CD4-positive, alpha-beta T cell treated with Interleukin-2 at 100 ng/mL for 4 hours (primary cell): ENCODE measurements around the gene CA12.

Experiments used
- DNase-seq: peaks from one replicate; pipeline ENCODE4 v3.0.0-alpha.2; 2020; ENCODE audit warnings: low spot score

CA12 gene

DNA sequence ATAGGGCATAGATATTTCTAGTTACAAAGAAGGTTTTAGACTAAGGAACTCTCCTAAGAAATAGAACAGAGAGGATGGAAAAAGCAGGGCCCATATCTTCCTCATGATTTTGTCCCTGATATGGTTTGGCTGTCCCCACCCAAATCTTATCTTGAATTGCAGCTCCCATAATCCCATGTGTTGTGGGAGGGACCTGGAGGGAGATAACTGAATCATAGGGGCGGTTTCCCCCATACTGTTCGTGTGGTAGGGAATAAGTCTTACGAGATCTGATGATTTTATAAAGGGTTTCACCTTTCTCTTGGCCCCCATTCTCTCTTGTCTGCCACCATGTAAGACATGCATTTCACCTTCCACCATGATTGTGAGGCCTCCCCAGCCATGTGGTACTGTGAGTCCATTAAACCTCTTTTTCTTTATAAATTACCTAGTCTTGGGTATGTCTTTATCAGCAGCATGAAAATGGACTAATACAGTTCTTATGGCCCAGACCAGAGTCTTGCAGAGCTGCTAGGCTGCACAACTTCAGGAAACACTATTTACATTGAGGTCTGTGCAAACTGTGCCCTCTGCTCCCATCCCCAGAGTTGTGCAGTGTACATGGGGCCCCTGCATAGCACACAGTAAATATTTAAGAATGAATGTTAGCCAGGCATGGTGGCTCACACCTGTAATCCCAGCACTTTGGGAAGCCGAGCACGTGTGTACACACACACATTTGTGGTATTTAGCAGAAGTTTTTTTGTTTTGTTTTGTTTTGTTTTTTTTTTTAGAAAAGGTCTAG is 20.3 kb upstream of the CA12 start:
- DNase-seq, result no peak

DNA sequence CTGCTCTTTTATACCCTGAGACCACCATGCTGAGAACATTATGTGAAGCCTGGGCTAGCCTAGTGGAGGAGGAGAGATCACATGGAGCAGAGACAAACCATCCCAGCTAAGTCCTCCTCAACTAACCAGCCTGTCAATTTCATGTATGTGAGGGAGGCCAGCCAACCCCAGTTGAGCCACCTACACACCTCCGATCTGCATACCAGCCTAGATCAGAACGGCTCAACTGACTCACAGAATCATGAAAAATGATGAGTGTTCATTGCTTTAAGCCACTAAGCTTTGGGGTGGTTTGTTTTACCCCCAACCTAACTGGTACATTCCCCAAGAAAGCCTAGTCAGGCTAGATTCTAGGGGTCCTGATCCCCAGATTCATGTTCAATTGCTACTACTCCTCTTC is 19.4 kb upstream of the CA12 start:
- DNase-seq, result no peak

DNA sequence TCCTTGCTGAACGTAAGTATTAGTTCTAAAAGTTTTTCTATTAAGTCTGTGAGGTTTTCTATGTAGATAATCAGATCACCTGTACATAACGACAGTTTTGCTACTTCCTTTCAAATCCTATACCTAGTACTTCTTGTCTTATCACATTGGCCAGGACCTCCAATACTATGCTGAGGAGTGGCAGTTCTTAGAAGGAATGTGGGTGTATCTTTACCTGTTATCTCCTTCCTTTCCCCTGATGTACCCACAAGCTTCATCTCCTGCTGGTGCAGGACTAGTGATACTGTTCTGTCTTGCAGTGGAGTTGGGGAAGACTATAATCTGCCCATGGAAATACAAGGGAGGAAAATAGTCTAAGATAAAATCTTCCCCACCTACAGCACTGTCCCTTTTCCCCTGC is 16.8 kb upstream of the CA12 start:
- no peak for DNase-seq

DNA sequence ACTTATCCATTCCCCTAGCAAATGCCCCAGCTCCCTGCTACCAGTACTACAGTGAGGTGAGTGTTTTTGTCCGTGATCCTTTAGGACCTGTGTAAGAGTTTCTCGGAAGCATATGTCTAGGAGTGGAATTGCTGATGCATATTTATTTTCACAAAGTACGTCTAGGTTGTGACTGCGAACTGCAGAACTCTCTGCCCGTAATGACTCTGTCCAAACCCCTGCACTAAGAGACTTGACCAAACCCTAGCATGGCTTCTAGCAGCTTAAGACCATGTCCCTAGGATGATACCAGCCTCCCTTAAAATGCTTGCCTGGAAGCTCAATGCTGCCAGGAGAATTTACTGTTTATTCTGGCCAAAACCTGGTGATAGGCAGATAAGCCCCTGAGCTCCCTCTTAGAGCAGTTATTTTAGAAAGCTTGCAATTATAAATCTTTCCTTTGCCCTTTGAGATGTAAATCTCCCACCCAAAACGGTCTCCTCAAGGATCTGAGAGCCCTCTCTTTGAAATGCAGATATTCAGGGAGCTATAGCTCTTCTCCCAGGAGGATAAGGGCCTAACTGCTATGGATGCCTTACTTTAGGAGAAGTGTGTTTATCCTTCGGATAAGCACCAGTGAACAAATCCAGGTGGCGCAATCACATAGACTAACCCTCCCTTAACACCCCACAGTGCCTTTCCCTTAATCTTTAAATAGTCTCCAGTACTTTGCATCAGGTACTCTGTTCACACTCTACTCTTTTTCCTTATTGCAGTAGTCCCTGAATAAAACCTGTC is 14.7 kb upstream of the CA12 start:
- no peak for DNase-seq

DNA sequence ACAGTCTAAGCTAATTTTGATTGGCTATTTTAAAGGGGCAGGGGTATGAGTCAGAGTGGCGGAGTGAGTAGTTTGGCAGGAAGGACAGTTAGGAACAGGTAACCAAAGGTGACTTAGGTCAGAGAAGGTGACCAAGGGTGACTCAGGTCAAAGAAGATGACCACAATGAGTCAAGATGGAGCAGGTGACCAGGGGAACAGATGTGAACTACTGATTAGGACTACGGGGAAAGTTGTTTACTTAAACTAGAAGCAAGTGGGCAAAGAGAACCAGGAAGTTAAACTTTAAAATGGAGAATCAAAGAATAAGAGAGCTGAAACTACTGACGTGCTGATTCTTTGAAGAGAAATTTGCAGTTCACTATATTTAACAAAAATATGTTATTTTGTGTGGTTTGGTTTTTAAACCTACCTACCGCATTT is 14.1 kb upstream of the CA12 start:
- DNase-seq, result no peak

DNA sequence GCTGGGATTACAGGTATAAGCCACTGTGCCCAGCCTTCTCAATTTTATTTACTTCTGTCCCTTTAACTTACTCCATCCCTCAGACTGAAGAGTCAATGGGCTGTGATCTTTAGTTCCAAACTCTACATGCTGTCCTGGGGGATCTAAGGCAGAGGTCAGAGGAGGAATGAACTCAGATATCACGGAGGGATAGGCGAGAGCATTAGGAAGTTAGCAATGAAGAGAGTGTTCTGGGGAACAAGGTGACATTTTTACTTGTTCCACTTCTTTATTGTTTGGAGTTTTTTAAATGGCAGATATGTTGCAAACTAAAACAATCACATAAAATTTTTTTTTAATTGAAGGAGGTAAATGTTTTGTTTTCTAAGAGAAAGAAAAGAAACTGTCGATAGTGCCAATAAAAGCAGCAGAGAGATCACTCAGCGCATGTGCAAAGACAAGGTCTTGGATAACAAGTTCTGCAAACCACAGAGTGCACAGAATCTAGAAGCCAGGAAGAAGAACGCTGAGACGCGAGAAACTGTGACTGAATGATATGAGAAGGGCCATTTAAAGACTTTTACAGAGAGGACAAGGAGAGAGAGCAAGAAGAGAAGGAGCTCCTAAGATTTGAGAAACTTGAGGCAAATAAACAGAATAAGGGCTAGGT is 10.8 kb upstream of the CA12 start:
- no peak for DNase-seq

DNA sequence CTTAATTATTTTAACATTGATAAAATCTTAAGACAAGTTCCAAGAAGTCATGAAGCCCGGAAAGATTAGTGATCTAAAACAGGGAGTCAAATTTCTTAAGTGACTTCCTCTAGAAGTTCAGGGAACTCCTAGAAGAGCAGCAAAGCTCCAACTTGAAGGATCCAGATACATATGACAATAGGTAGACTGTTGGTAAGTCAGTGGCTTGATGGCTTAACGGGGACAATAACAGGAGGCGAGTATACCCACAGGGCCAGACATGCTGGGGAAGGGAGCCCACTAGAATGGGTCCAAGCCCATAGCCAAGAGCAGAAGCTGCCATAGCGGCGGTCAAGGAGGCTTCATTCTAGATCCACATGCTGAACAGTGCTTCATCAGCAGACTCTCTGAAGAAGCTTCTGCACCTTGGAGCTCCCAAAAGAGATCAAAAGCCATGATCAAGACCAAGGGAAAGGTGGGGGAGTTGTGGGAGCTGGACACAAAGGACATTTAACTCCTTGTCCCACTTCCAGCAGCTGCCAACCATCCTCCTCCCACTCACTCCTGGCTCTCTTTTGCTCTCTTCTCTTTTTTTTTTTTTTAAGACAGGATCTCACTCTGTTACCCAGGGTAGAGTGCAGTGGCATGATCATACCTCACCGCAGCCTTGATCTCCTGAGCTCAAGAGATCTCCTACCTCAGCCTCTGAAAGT is 10.2 kb upstream of the CA12 start:
- DNase-seq, result no peak

DNA sequence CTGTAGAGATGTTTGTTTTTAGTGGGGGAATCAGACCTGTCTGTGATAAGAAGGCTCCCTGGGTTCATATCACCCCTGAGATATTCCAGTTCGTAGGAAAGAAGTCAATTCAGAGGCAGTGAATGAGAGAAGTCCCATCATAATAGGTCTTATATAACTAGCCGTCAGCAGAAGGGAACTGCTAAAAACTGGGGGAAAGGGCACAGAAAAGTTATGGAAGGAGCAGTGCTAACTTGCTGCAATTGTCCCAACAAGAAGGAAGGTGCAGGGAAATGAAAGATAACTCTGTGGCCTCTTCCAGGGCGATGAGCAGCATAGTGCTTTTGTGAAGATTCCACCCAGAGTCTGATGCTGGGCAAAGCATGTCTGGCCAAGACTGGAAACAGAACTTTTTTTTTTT is 9.0 kb upstream of the CA12 start:
- DNase-seq, result no peak

DNA sequence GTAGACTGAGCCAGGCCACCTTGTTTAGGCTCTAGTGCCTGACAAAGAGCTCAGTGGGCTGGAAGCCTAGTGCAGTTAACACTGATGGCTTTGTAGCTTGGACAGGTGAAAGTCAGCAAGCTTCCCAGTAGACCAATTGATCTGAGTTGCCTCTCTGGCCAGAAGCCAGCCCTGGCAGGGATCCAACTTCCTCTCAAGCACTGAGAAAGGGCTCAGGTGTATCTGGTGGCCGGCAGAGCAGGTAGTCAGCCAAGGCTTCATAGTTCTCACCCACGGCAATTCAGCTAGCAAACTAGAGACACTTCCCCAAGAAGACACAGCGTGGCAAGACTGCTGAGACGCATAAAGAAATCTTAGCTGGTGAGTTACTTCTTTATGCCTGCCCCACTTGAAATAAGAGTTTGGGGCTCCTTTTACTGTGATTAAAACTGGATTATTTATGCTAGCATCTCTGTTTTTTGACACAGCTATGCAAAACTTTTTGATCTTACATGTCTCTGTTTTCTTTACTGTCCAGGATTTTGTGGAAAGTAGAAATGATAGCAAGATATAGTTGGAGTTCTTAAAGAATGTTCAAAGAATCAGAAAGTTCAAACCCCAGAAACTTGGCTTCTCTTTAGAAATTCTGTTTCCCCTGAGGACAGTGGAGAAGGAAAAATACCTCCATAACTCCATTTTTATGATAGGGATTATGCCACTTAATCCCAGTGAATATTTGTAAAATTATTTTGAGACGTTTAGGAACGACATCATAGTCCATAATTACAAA is 8.4 kb upstream of the CA12 start:
- DNase-seq, result no peak

DNA sequence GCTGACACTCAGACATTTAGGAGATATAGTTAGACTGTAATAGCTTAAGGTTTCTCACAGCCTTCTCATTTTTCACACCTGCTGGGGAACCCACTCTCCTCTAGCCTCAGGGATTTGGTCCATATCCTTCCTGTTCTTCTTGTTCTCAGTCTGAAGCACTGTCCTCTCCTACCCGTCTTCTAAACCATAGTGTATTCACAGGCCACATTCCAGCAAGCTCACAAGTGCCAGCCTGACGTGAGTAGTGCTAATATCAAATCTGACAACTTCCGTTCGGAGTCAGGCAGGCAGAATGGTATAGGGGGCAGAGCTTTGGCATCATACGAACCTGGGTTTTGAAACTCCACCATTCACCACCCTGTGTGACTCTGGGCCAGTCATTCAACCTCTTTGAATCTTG is 6.9 kb upstream of the CA12 start:
- no peak for DNase-seq

DNA sequence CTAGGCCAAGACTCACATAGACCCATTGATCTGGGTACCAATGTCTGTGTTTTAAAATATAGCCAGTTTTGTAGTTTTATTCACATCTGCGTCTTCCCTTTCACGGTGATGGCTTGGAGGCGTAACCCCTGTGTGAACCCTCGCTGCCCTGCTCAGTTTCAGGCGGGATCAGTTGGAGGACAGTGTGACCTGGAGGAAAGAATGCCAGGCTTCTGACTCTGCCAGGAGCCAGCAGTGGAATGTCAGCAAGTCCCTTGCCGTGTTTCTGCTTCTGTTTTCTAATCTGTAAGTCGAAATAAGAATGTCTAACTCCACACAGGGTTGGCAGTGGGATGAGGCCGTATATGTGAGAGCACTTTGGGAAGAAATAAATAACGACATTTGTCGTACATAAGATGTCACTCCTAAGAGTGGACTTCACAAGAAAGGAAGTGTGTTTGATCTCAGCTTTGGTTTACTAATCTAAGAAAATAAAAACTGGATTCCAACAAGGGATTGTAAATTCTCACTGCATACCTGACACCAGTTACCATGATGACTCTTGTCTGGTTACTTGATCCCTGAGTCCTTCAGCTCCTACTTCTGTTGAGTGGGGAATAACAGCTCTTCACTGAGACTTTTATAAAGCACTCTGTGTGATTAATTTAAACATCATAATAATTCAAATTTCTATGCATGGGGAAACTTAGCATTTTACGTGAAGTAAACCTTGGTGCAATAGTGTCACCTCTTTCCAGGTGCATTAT is 6.3 kb upstream of the CA12 start:
- DNase-seq, result no peak

DNA sequence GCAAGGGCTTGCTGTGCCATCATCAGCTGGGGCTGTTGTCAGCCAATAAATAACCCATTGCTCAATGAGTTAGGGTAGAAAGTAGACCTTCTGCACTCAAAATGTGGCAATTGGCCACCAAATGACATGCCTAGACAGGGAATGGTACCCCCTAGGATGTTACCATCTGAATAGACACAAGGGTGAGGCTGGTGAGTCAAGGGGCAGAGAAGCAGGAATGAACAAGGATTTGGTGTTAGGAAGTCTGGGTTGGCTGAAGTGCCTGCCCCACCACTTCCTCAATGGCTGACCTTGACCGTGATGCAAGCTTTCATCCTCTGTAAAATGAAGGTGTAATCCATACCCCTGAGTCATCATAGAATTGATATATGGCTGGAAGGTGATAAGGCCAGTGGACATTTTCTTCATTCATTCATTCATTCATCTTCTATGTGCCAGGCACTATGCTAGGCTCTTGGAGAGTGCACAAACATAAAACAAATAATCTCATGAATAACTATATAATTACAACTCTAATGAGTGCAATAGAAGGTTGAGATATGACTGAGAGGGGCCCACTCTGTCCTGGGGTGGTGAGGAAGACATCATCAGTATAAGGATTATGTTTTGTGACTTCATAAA is 4.4 kb upstream of the CA12 start:
- no peak for DNase-seq

DNA sequence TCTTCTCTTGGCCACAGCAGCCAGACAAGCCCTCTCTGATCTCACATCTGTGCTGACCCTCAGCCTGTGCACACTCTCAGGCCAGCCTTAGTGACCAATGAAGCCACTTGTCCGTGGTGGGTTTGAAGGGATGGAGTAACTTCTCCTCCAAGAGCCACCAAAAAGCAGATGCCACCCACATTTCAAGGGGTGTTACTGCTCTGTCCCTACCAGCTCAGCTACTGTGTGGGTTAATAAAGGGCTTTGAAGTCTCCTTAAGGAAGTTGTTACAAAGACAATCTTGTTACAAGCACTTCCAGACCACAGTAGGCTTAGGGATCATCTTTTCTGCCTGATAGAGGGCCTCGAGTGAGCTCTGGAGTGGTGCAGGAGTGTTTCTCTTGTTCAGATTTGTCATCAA is 3.3 kb upstream of the CA12 start:
- no peak for DNase-seq

DNA sequence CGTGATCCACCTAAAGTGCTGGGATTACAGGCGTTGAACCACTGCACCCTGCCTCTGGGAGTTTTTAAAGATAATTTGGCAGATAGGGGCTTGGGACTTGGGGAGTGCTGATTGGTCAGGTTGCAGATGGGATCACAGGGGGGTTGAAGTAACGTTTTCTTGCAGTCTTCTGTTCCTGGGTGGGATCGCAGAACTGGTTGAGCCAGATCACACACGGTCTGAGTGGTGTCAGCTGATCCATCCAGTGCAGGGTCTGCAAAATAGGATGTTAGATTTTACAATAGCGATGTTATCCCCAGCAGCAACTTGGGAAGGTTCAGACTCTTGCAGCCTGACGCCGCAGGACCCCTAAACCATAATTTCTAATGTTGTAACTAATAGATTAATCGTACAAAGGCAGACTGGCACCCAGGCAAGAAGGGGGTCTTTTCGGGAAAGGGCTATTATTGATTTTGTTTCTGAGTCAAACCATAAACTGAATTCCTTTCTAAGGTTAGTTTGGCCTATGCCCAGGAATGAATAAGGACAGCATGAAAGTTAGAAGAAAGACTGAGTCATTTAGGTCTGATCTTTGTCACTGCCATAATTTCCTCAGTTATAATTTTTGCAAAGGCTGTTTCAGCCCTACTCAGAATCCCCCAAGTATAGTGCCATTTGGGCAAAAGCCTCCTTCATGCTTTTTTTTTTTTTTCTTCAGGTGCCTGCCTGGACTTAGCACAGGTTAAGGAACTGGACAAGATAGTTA is 1.5 kb upstream of the CA12 start:
- no peak for DNase-seq

DNA sequence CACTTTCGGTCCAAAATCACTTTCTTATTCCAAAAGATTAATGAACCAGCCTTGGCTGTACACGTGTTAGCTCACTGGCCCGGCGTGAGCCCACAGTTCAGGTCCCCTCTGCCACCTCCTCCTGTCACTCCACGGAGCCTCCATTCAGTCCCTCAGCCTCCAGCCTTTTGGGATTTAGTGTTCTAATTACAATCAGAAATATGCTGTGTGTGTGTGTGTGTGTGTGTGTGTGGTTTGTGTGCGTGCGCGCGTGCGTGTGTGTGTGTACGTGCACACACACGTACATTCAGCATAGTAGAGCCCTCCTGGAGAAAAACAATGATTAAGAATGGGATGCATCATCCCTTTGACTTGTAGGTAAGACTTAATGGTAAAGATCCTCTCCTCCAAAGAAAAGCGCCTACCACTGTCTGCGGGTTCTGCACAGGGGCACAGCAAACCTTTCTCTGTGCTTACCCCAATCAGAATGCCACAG is 801 bp downstream of the CA12 start:
- no peak for DNase-seq

DNA sequence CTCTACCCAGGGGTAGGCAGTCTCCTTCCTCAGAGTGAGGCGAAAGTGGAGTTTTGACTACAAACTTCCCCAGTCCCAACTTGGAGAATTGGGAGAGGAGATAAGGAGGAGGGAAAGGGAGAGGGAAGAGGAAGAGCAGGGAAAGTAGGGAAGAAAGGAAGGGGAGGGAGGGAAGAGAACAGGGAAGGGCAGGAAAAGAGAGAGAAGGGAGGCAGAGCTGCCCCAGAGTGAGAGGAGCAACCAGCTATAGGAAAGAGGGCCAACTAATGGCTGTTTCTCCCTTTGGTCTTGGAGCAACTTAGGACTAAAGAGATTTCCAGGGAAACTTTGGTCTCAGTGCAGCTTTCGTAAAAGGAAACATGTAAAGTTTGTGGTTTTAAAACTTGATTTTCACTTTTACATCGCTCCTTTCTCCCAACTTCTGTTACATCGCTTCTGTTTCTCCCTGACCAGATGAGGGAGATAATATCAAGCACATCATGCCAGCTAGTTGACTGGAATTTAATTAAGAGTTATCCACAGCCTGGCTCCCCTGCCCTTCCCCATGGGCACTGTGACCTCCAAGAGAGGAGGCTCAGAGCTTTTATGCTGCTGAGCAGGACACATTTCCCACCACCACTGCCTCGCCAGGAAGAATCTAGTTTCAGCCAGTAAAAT is 1.4 kb downstream of the CA12 start:
- DNase-seq, result no peak

DNA sequence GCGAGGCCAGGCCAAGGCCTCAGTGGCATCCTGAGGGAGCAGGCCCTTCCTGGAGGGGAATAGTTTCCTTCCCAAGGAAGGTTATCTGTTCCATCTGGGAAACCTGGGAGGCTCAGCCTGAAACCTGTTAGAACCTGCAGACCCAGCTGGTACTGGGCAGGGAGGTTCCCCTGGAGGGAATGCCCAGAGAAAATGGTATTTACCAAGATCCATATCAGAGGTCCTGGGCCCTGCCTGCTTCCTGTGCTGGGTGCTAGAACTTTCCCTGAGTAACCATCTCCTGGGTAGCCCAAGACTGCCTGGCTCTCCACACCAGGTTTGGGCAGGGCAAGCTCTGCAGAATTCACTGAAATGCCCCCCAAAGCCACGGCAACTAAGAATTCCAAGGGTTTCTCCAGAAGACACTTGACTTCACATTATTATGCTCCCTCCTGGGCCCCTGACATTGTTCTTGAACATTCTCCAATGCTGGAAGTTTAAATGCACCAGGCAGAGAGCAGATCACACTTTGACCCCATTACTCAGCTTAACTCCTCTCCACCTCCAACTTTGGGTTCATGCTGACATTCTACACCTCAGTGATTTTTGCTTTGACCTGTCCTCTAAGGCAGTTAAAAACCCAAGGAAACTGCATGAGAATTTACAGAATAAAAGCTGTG is 2.0 kb downstream of the CA12 start:
- DNase-seq, result no peak

DNA sequence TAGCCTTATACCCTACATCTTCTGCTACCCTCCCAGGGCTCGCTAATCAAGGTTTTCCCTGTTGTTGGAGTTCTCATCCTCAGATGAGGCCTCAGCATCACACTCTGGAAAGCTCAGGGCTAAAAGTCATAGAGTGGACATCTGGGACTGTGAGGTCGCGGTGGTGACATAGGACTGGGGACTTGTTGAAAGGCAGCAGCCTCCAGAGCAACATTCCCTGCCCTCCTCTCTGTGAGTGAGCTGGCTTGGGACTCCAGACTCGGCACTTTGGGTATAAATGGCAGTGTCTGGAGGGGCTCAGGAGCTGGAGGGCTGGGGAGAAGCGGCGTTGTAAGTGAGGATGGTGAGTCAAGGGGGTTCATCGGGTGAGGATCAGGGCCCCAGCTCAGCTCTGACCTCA is 2.7 kb downstream of the CA12 start:
- DNase-seq, result no peak
